ENCODE measurements around the gene NELL2. TPM values are rescaled to one million over a fixed set of nuclear protein-coding genes. Genes with fewer than 3 reads are reported as not detected.

Gene NELL2
- total RNA-seq, 5 donors from 2014 or later (not counting 1 experiment from before 2014, with no cell fraction given) = 154 to 212 (median 169) TPM

DNA sequence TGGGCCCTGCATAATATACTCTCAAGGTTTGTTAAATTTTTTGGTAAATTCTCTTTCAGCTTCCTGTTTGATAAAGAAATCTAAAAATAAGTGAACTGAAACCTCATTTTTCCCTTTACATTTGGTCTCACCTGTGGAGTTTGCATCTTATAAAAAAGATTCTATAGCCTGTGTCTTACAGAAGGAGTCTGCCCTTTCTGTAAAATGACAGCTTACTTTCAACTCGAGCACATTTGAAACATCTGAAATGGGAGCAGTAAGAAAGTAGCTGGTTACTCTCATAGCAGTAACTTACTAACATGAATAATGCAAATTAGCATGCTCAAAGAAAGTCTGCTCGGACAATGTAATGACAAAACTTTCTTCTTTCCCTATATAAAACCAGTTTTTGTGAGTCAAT is 155.8 kb downstream of the NELL2 start:
- Histone ChIP-seq H3K27ac (ENCODE audit: low read length) (no peak overlapping the region), H3K9me3 (no peaks in the 10 kb centered on the region), H3K4me1 (ENCODE audit: control insufficient read depth in 1 of 2, extremely low read depth in 1 of 2, insufficient read depth in 2 of 2, low read length in 2 of 2) (no peaks in the 10 kb centered on the region), H3K36me3 (ENCODE audit: control insufficient read depth in 2 of 2, extremely low read depth in 1 of 2, insufficient read depth in 1 of 2, low read length in 1 of 2) (peaks cover 0 to 3% of the 10 kb centered on the region in 2 donors), H3K4me3 (ENCODE audit: control insufficient read depth in 1 of 2, extremely low read depth in 1 of 2, low read length in 1 of 2) (no peak overlapping the region), H3K27me3 (replicated peaks in 1 of 2; ENCODE audit: control insufficient read depth in 2 of 2, extremely low read depth in 1 of 2, insufficient read depth in 2 of 2, low read length in 1 of 2) (no peaks in the 10 kb centered on the region)
- Mint-ChIP-seq H3K27ac (no peak overlapping the region), H3K27me3 (no peaks in the 10 kb centered on the region), H3K36me3 (peaks cover 29% of the 10 kb centered on the region), H3K4me1 (peaks cover 27 to 59% (median 39%) of the 10 kb centered on the region in 3 donors), H3K4me3 (no peak overlapping the region), H3K9me3 (peaks cover 0 to 15% (median 5%) of the 10 kb centered on the region in 3 donors)
- POLR2A ChIA-PET = interaction anchor here in 1 of 2 donors (0.6 kb wide), 1 partner anchor 939 kb away, joined by 3 read pairs; no protein-coding TSS in a partner anchor
- no CpG with 5 or more reads among the region's 2 CpGs for WGBS (ENCODE audit: insufficient coverage)
- ATAC-seq (replicated peaks in 1 of 4) = no peak
- no peak for DNase-seq
- CTCF ChIA-PET = interaction anchor here in 1 of 2 donors (0.6 kb wide), 1 partner anchor 378 kb away, joined by 3 read pairs; no protein-coding TSS in a partner anchor

DNA sequence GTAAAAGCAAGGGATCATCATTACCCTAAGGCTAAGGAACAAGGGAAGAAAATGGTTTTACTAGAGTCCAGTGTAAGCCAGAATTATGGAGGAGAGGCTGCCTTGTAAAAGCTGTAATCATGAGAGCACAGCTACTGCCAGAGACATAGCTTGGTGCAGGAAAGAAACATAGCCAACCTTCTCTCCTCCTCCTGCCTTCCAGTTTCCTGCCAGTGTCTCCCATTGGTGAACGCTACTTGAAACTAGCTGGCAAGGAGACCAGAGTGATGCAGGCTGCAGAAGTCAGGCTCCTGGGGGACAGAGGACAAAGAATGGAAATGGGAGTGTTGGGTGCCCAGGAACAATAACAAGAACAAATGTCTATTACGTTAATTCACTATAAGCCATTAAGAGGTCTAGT is 158.5 kb downstream of the NELL2 start:
- no CpG with 5 or more reads among the region's 2 CpGs for WGBS (ENCODE audit: insufficient coverage)
- Histone ChIP-seq H3K4me1 (ENCODE audit: control insufficient read depth in 1 of 2, extremely low read depth in 1 of 2, insufficient read depth in 2 of 2, low read length in 2 of 2) (no peaks in the 10 kb centered on the region), H3K36me3 (ENCODE audit: control insufficient read depth in 2 of 2, extremely low read depth in 1 of 2, insufficient read depth in 1 of 2, low read length in 1 of 2) (peaks cover 0 to 3% of the 10 kb centered on the region in 2 donors), H3K27me3 (replicated peaks in 1 of 2; ENCODE audit: control insufficient read depth in 2 of 2, extremely low read depth in 1 of 2, insufficient read depth in 2 of 2, low read length in 1 of 2) (no peaks in the 10 kb centered on the region), H3K9me3 (no peaks in the 10 kb centered on the region), H3K4me3 (ENCODE audit: control insufficient read depth in 1 of 2, extremely low read depth in 1 of 2, low read length in 1 of 2) (no peak overlapping the region), H3K27ac (ENCODE audit: low read length) (no peak overlapping the region)
- Mint-ChIP-seq H3K9me3 (no peaks in the 10 kb centered on the region), H3K36me3 (peaks cover 15% of the 10 kb centered on the region), H3K27me3 (no peaks in the 10 kb centered on the region), H3K4me1 (peaks cover 24 to 42% (median 35%) of the 10 kb centered on the region in 3 donors), H3K27ac (peak overlapping the region in 1 of 2 donors; percentile 7), H3K4me3 (no peak overlapping the region)
- ChIA-PET POLR2A (no interaction called here), CTCF (no interaction called here)
- DNase-seq = no peak
- ATAC-seq (replicated peaks in 1 of 4) = no peak

DNA sequence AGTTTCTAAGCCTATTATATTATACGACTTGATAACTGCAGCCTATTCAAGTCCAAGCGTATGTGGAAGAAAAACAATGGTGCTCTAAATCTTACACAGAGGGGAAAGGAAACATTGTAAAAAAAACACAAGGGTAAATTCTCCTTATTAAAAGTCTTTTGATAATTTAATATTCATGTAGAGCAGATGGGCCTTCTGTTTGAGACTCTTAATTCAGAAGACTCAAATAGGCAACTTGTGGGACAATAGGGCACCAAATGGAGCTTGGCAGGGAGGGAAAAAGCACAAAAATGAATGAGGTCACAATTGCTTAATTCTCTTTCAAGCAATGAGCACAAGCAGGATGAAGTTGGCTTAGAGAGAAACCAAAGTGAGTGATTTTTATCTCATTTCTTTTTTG is 159.4 kb downstream of the NELL2 start:
- ATAC-seq (replicated peaks in 1 of 4) = no peak
- no peaks in the 10 kb centered on the region for H3K9me3 Mint-ChIP-seq
- Histone ChIP-seq H3K36me3 (ENCODE audit: control insufficient read depth in 2 of 2, extremely low read depth in 1 of 2, insufficient read depth in 1 of 2, low read length in 1 of 2) (peaks cover 0 to 7% of the 10 kb centered on the region in 2 donors), H3K4me3 (ENCODE audit: control insufficient read depth in 1 of 2, extremely low read depth in 1 of 2, low read length in 1 of 2) (no peak overlapping the region), H3K9me3 (no peaks in the 10 kb centered on the region), H3K4me1 (ENCODE audit: control insufficient read depth in 1 of 2, extremely low read depth in 1 of 2, insufficient read depth in 2 of 2, low read length in 2 of 2) (no peaks in the 10 kb centered on the region), H3K27ac (ENCODE audit: low read length) (no peak overlapping the region), H3K27me3 (replicated peaks in 1 of 2; ENCODE audit: control insufficient read depth in 2 of 2, extremely low read depth in 1 of 2, insufficient read depth in 2 of 2, low read length in 1 of 2) (no peaks in the 10 kb centered on the region)
- H3K4me1 Mint-ChIP-seq = peaks cover 21 to 35% (median 30%) of the 10 kb centered on the region in 3 donors
- H3K27ac Mint-ChIP-seq = no peak overlapping the region
- H3K36me3 Mint-ChIP-seq = peaks cover 15% of the 10 kb centered on the region
- no peaks in the 10 kb centered on the region for H3K27me3 Mint-ChIP-seq
- CTCF ChIA-PET = interaction anchor here in 1 of 2 donors (0.7 kb wide), 1 partner anchor 88 kb away, joined by 3 read pairs; no protein-coding TSS in a partner anchor
- WGBS (ENCODE audit: insufficient coverage) = no CpG with 5 or more reads among the region's 2 CpGs
- POLR2A ChIA-PET = no interaction called here
- no peak overlapping the region for H3K4me3 Mint-ChIP-seq
- no peak for DNase-seq

- H3K27ac ChIP-seq (ENCODE audit: low read length) = no peak overlapping the region
- no peak overlapping the region for H3K4me3 ChIP-seq (ENCODE audit: control insufficient read depth in 1 of 2, extremely low read depth in 1 of 2, low read length in 1 of 2)
- no peaks in the 10 kb centered on the region for H3K27me3 ChIP-seq (replicated peaks in 1 of 2; ENCODE audit: control insufficient read depth in 2 of 2, extremely low read depth in 1 of 2, insufficient read depth in 2 of 2, low read length in 1 of 2)
- ChIA-PET CTCF (no interaction called here), POLR2A (no interaction called here)
- no peak for ATAC-seq (replicated peaks in 1 of 4)
- peaks cover 0 to 24% of the 10 kb centered on the region in 2 donors for H3K36me3 ChIP-seq (ENCODE audit: control insufficient read depth in 2 of 2, extremely low read depth in 1 of 2, insufficient read depth in 1 of 2, low read length in 1 of 2)
- DNase-seq = no peak
- no peaks in the 10 kb centered on the region for H3K9me3 ChIP-seq
- no CpG with 5 or more reads among the region's 1 CpG for WGBS (ENCODE audit: insufficient coverage)
- peaks cover 38% of the 10 kb centered on the region for H3K36me3 Mint-ChIP-seq
- no peak overlapping the region for H3K27ac Mint-ChIP-seq
- no peak overlapping the region for H3K4me3 Mint-ChIP-seq
- peaks cover 0 to 11% (median 7%) of the 10 kb centered on the region in 3 donors for H3K4me1 Mint-ChIP-seq
- H3K4me1 ChIP-seq (ENCODE audit: control insufficient read depth in 1 of 2, extremely low read depth in 1 of 2, insufficient read depth in 2 of 2, low read length in 2 of 2) = no peaks in the 10 kb centered on the region
- H3K9me3 Mint-ChIP-seq = no peaks in the 10 kb centered on the region
- no peaks in the 10 kb centered on the region for H3K27me3 Mint-ChIP-seq
These were observed 164.4 kb downstream of the NELL2 start for GRCh38 chr12:44711736-44712135.

- no peak overlapping the region for H3K4me3 Mint-ChIP-seq
- peaks cover 41% of the 10 kb centered on the region for H3K36me3 Mint-ChIP-seq
- Histone ChIP-seq H3K4me1 (ENCODE audit: control insufficient read depth in 1 of 2, extremely low read depth in 1 of 2, insufficient read depth in 2 of 2, low read length in 2 of 2) (no peaks in the 10 kb centered on the region), H3K27ac (ENCODE audit: low read length) (no peak overlapping the region), H3K4me3 (ENCODE audit: control insufficient read depth in 1 of 2, extremely low read depth in 1 of 2, low read length in 1 of 2) (no peak overlapping the region), H3K27me3 (replicated peaks in 1 of 2; ENCODE audit: control insufficient read depth in 2 of 2, extremely low read depth in 1 of 2, insufficient read depth in 2 of 2, low read length in 1 of 2) (no peaks in the 10 kb centered on the region), H3K9me3 (no peaks in the 10 kb centered on the region), H3K36me3 (ENCODE audit: control insufficient read depth in 2 of 2, extremely low read depth in 1 of 2, insufficient read depth in 1 of 2, low read length in 1 of 2) (peaks cover 0 to 21% of the 10 kb centered on the region in 2 donors)
- no peaks in the 10 kb centered on the region for H3K27me3 Mint-ChIP-seq
- DNase-seq = no peak
- no peaks in the 10 kb centered on the region for H3K9me3 Mint-ChIP-seq
- no peak for ATAC-seq (replicated peaks in 1 of 4)
- peaks cover 4 to 9% (median 6%) of the 10 kb centered on the region in 3 donors for H3K4me1 Mint-ChIP-seq
- WGBS (ENCODE audit: insufficient coverage) = 100% methylated on average over 1 of the region's 2 CpGs
- ChIA-PET CTCF (interaction anchor here in 1 of 2 donors (0.8 kb wide), 1 partner anchor 65 kb away, joined by 3 read pairs; no protein-coding TSS in a partner anchor), POLR2A (no interaction called here)
- H3K27ac Mint-ChIP-seq = peak overlapping the region in 1 of 2 donors; percentile 40
These were observed 166.9 kb downstream of the NELL2 start for GRCh38 chr12:44709166-44709565.

DNA sequence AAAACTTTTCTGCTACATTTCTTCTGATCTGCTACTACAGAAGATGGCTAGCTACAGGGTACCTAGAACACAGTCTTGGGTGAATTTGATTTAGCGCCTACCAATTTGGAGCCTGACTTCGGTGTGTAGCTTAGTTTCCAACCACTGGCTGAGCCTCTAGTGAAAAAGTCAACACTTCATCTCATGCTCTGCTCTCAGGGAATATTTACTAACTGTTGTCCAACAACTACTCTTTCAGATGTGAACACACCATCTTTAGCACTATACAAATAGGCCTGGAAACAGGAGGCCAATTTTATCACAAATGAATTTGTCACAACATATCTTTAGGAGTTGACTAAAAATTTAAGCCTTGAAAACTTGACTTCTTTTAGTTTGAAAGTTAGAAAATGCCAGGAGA is 167.9 kb downstream of the NELL2 start:
- DNase-seq = no peak
- ChIA-PET POLR2A (no interaction called here), CTCF (no interaction called here)
- Histone ChIP-seq H3K27me3 (replicated peaks in 1 of 2; ENCODE audit: control insufficient read depth in 2 of 2, extremely low read depth in 1 of 2, insufficient read depth in 2 of 2, low read length in 1 of 2) (no peaks in the 10 kb centered on the region), H3K27ac (ENCODE audit: low read length) (no peak overlapping the region), H3K4me1 (ENCODE audit: control insufficient read depth in 1 of 2, extremely low read depth in 1 of 2, insufficient read depth in 2 of 2, low read length in 2 of 2) (no peaks in the 10 kb centered on the region), H3K36me3 (ENCODE audit: control insufficient read depth in 2 of 2, extremely low read depth in 1 of 2, insufficient read depth in 1 of 2, low read length in 1 of 2) (peaks cover 0 to 21% of the 10 kb centered on the region in 2 donors), H3K9me3 (no peaks in the 10 kb centered on the region), H3K4me3 (ENCODE audit: control insufficient read depth in 1 of 2, extremely low read depth in 1 of 2, low read length in 1 of 2) (no peak overlapping the region)
- Mint-ChIP-seq H3K9me3 (no peaks in the 10 kb centered on the region), H3K27ac (no peak overlapping the region), H3K27me3 (no peaks in the 10 kb centered on the region), H3K4me3 (no peak overlapping the region), H3K4me1 (peaks cover 4 to 6% (median 5%) of the 10 kb centered on the region in 3 donors), H3K36me3 (peaks cover 39% of the 10 kb centered on the region)
- no peak for ATAC-seq (replicated peaks in 1 of 4)
- 89% methylated on average over 2 of the region's 2 CpGs for WGBS (ENCODE audit: insufficient coverage)
